PC-9 (cell line): ENCODE measurements around the gene POLD2. TPM values are rescaled to one million over a fixed set of nuclear protein-coding genes. Genes with fewer than 3 reads are reported as not detected.

Source experiments
- BruUV-seq: library from RNA; stranded (reverse); fragments of 400-500 nt; replicated peaks from 2 replicates; lab custom pipeline; 2021; lab: Mats Ljungman, UMichigan
- CTCF ChIA-PET: fragments of 300-600 bp; sonication (Branson Sonifier 250); formaldehyde crosslinking; loops from one replicate; lab custom pipeline; 2022; ENCODE audit warnings: antibody characterized with exemption; lab: Charles Lee
- POLR2A ChIA-PET: fragments of 300-600 bp; sonication (Branson Sonifier 250); formaldehyde crosslinking; loops from one replicate; lab custom pipeline; 2022; ENCODE audit warnings: antibody characterized with exemption; ENCODE audit not compliant: unreplicated experiment; lab: Charles Lee
- DNase-seq, 2 experiments: peaks; one replicate each; pipeline versions ENCODE4 v3.0.0 to v3.0.0-alpha.2; 2015 to 2022; ENCODE audit warnings: mixed read lengths in 1 of 2
- H2AFZ ChIP-seq: fragments of 200-600 bp; sonication (generic); 2 replicates; pipeline ENCODE4 v1.8.1; 2017; ENCODE audit warnings: antibody characterized with exemption
- H3F3A ChIP-seq: fragments of 200-600 bp; sonication (generic); 2 replicates; pipeline ENCODE4 v1.8.1; 2017; ENCODE audit warnings: antibody characterized with exemption, mild to moderate bottlenecking, low read depth; ENCODE audit not compliant: insufficient read depth
- H3K27ac ChIP-seq: fragments of 200-600 bp; sonication (generic); 2 replicates; pipeline ENCODE4 v1.6.1; 2016; ENCODE audit warnings: mixed run types
- H3K27me3 ChIP-seq: fragments of 200-600 bp; sonication (generic); 2 replicates; pipeline ENCODE4 v1.6.1; 2016; ENCODE audit warnings: low read depth, mixed run types; ENCODE audit not compliant: insufficient read depth
- H3K36me3 ChIP-seq: fragments of 200-600 bp; sonication (generic); 2 replicates; pipeline ENCODE4 v1.6.1; 2016; ENCODE audit warnings: low read depth, mixed run types
- H3K4me1 ChIP-seq: fragments of 200-600 bp; sonication (generic); replicated peaks from 2 replicates; pipeline ENCODE4 v1.6.1; 2016; ENCODE audit warnings: mixed run types; ENCODE audit not compliant: insufficient read depth
- H3K4me2 ChIP-seq: fragments of 200-600 bp; sonication (generic); 2 replicates; pipeline ENCODE4 v1.6.1; 2017; ENCODE audit warnings: mixed run types
- H3K4me3 ChIP-seq: fragments of 200-600 bp; sonication (generic); 2 replicates; pipeline ENCODE4 v1.6.1; 2016; ENCODE audit warnings: mixed run types
- H3K79me2 ChIP-seq: fragments of 200-600 bp; sonication (generic); 2 replicates; pipeline ENCODE4 v1.6.1; 2017; ENCODE audit warnings: low read depth, mixed run types
- H3K9me2 ChIP-seq: fragments of 200-600 bp; sonication (generic); 2 replicates; pipeline ENCODE4 v1.8.1; 2017; ENCODE audit warnings: mild to moderate bottlenecking; ENCODE audit not compliant: insufficient read depth
- H3K9me3 ChIP-seq: fragments of 200-600 bp; sonication (generic); 2 replicates; pipeline ENCODE4 v1.8.1; 2016; ENCODE audit warnings: low read depth; ENCODE audit not compliant: insufficient read depth
- H4K20me1 ChIP-seq: fragments of 200-600 bp; sonication (generic); 2 replicates; pipeline ENCODE4 v1.8.1; 2017; ENCODE audit not compliant: insufficient read depth
- EZH2 ChIP-seq: fragments of 200-600 bp; sonication (generic); IDR thresholded peaks from 2 replicates; pipeline ENCODE4 v1.8.0; 2017; ENCODE audit warnings: antibody characterized with exemption, low read depth
- intact Hi-C: fragments of 100-400 bp; cut with micrococcal nuclease; formaldehyde crosslinking; loops from one replicate; pipeline ENCODE4 v1.10.0; 2022; ENCODE audit not compliant: unreplicated experiment
- total RNA-seq: library from RNA; stranded (reverse); gene quantifications from 2 replicates; pipeline ENCODE4 v1.2.3, GENCODE V29; 2021
- TF ChIP-seq, protein P1 (sequence below): fragments of 200-600 bp; sonication (generic); conservative IDR thresholded peaks from 2 replicates; pipeline ENCODE4 v1.6.1; 2017; ENCODE audit warnings: mixed run types, antibody characterized with exemption, mild to moderate bottlenecking, moderate library complexity

POLD2 gene
- total RNA-seq, 1 experiment from 2014 or later = 249 TPM

- POLR2A ChIA-PET = interaction anchor here (0.6 to 0.7 kb wide), 3 partner anchors 8 to 150 kb away, joined by 4 to 18 read pairs (median 13); no protein-coding TSS in a partner anchor
Measured at GRCh38 chr7:44081266-44081748, 42.0 kb downstream of the POLD2 start.

DNA sequence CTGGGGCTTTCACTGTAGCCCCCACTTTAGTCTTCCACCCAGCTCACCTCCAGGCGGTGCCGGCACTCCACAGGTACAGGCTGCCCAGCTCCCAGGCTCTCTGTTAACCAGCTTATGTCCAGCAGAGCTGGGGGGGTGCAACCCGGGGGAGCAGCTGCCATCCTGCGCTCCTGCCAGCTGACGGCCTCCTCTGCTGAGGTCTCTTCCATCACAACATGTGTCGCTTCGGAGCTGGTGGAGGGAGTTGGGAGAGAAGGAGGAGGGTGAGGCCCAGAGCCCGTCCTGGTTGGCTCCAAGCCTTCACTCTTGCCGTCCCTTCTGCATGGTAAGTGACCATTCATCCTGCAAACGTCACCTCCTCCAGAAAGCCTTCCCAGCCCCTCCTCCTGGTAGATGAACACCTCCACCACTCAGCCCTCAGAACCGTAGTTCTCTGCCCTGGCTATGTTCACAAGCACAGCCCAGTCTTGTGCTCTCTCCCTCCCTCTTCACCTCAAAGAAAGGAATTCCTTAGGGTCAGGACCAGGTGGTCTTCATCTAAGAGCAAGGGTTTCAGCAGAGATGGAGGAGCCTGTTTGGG, 42.6 kb downstream of the POLD2 start:
- Histone ChIP-seq H3K36me3 (peaks cover 27% of the 10 kb centered on the region), H3K27ac (peak overlapping the region; percentile 61; the same call in 1 of the 2 replicates), H4K20me1 (no peaks in the 10 kb centered on the region), H3K9me2 (no peaks in the 10 kb centered on the region), H3K4me2 (peak overlapping the region; percentile 85), H3F3A (peaks cover 15% of the 10 kb centered on the region), H3K4me1 (peaks cover 15% of the 10 kb centered on the region; the same call in 1 of the 2 replicates), H2AFZ (no peak overlapping the region), H3K4me3 (peak overlapping the region; percentile 98), H3K27me3 (no peaks in the 10 kb centered on the region), H3K79me2 (peaks cover 19% of the 10 kb centered on the region), H3K9me3 (no peaks in the 10 kb centered on the region)
- DNase-seq = no peak
- ChIA-PET CTCF (interaction anchor here (1.0 kb wide), 1 partner anchor 44 kb away, joined by 3 read pairs; no protein-coding TSS in a partner anchor), POLR2A (interaction anchor here (0.7 kb wide), 2 partner anchors 120 to 149 kb away, joined by 13 to 18 read pairs; no protein-coding TSS in a partner anchor)
- no peak for TF ChIP-seq EZH2
- TF ChIP-seq, protein P1, sequence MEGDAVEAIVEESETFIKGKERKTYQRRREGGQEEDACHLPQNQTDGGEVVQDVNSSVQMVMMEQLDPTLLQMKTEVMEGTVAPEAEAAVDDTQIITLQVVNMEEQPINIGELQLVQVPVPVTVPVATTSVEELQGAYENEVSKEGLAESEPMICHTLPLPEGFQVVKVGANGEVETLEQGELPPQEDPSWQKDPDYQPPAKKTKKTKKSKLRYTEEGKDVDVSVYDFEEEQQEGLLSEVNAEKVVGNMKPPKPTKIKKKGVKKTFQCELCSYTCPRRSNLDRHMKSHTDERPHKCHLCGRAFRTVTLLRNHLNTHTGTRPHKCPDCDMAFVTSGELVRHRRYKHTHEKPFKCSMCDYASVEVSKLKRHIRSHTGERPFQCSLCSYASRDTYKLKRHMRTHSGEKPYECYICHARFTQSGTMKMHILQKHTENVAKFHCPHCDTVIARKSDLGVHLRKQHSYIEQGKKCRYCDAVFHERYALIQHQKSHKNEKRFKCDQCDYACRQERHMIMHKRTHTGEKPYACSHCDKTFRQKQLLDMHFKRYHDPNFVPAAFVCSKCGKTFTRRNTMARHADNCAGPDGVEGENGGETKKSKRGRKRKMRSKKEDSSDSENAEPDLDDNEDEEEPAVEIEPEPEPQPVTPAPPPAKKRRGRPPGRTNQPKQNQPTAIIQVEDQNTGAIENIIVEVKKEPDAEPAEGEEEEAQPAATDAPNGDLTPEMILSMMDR = no peak
- intact Hi-C loops = loop anchor here (5.0 kb wide), 1 partner anchor 102 kb away; no protein-coding TSS in a partner anchor
- no TSS peak for BruUV-seq

More at GRCh38 chr7:44081266-44081748, 42.0 kb downstream of the POLD2 start:
- Histone ChIP-seq H3K4me3 (peak overlapping the region; percentile 98), H3K4me1 (peaks cover 15% of the 10 kb centered on the region; the same call in 1 of the 2 replicates), H3F3A (peaks cover 11% of the 10 kb centered on the region; the same call in 1 of the 2 replicates), H3K79me2 (peaks cover 19% of the 10 kb centered on the region), H3K27me3 (no peaks in the 10 kb centered on the region), H3K9me3 (no peaks in the 10 kb centered on the region), H3K36me3 (peaks cover 22% of the 10 kb centered on the region), H3K27ac (peak overlapping the region; percentile 61; the same call in 1 of the 2 replicates), H4K20me1 (no peaks in the 10 kb centered on the region), H3K9me2 (no peaks in the 10 kb centered on the region), H3K4me2 (peak overlapping the region; percentile 85), H2AFZ (peak overlapping the region; percentile 97)
- TF ChIP-seq, protein P1 = no peak
- TF ChIP-seq EZH2 = no peak
- no TSS peak for BruUV-seq
- no peak for DNase-seq
- CTCF ChIA-PET = interaction anchor here (0.6 to 1.0 kb wide), 3 partner anchors 16 to 44 kb away, joined by 3 to 8 read pairs (median 3); partner anchors contain the start of gene PGAM2
- intact Hi-C loops = loop anchor here (5.0 kb wide), 1 partner anchor 101 kb away; no protein-coding TSS in a partner anchor

DNA sequence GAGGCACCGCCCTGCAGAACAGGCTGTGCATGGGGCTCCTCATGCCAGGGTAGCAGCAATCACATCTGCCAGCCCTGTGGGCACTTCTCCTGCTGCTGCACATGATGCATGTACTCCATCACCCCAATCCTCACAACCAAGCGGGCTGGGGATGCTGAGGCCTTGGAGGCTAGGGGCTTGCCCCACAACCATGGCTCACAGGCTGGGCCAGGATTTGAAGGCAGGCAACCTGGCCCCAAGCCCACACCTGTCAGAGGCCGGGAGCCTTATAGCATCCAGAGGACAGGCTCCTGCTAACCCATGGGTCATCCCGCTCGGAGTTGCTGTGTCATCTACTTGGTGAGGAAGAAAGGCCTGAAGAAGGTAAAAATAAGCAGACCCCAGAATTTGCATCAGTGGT, 43.2 kb downstream of the POLD2 start:
- CTCF ChIA-PET = no interaction called here
- BruUV-seq = no TSS peak
- peaks cover 19% of the 10 kb centered on the region for H3K4me1 ChIP-seq
- no peaks in the 10 kb centered on the region for H3K9me3 ChIP-seq
- intact Hi-C loops = loop anchor here (5.0 kb wide), 1 partner anchor 102 kb away; no protein-coding TSS in a partner anchor
- H3K9me2 ChIP-seq = no peaks in the 10 kb centered on the region
- no peak for DNase-seq
- H3K79me2 ChIP-seq = peaks cover 19% of the 10 kb centered on the region
- no peak overlapping the region for H3K4me3 ChIP-seq
- H3K27ac ChIP-seq = no peak overlapping the region
- H3K4me2 ChIP-seq = no peak overlapping the region
- H3K27me3 ChIP-seq = no peaks in the 10 kb centered on the region
- TF ChIP-seq, protein P1 = no peak
- TF ChIP-seq EZH2 = no peak
- H2AFZ ChIP-seq = no peak overlapping the region
- peaks cover 21% of the 10 kb centered on the region for H3F3A ChIP-seq
- H4K20me1 ChIP-seq = no peaks in the 10 kb centered on the region
- POLR2A ChIA-PET = no interaction called here
- H3K36me3 ChIP-seq = peaks cover 28% of the 10 kb centered on the region
